ENCODE measurements around the gene CCNL2.

Gene CCNL2

GRCh38 chr1:1361233-1361981, 37.7 kb downstream of the CCNL2 start:
- no peak overlapping the region for H3K27ac ChIP-seq
- no peak for TF ChIP-seq CTCF (conservative IDR thresholded peaks at IDR 0.05)

DNA sequence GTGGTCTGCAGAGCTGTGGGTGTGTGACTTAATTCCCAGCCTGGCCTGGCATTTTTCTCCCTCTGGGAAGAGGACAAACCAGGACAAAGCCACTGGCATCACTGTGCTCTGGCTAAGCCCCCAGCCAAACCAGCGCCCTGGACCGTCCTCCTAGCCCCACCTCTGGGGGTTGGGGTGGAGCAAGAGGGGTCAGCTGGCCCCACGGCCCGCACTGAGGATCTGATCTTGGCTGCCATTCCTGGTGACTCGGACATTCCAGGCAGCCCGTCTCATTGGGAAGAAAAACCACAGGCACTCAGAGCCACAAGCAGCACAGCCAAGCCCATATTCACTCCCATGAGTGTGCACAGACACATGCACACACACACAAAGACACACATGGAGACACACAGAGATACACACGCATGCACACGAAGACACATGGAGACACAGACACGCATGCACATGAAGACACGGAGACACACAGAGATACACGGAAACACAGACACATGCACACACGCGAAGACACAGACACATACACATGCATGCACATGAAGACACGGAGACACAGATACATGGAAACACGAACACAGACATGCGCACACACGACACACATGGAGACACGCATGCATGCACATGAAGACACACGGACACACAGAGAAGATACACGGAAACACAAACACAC, 38.5 kb downstream of the CCNL2 start:
- H3K27ac ChIP-seq = no peak overlapping the region
- TF ChIP-seq CTCF (conservative IDR thresholded peaks at IDR 0.05) = no peak

GRCh38 chr1:1359664-1360468, 39.3 kb downstream of the CCNL2 start:
- no peak overlapping the region for H3K27ac ChIP-seq
- TF ChIP-seq CTCF (conservative IDR thresholded peaks at IDR 0.05) = no peak

DNA sequence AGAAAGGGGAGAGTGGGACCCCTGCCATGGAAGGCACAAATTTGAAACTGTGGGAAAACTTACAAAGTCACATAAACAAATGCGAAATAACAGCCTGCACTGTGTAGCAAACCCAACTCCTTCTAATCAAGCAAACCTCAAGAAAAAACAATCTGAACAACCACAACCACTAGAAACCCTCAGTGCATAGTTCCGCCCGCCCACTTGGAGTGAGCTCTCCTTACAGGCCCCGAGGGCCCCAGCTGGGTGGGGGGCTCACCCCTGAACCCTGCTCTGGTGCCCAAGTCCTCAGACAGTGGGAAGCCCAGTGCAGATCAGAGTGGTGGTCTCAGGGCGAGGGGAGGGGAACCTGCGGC, 39.8 kb downstream of the CCNL2 start:
- H3K27ac ChIP-seq = no peak overlapping the region
- no peak for TF ChIP-seq CTCF (conservative IDR thresholded peaks at IDR 0.05)

- TF ChIP-seq CTCF (conservative IDR thresholded peaks at IDR 0.05) = no peak
- no peak within 1 kb of the TSS for H3K27ac ChIP-seq
Measured at GRCh38 chr1:1358433-1359271, 40.5 kb downstream of the CCNL2 start, which contains the start of gene MXRA8. TSS of gene MXRA8 (minus strand) at chr1:1358555. CDS start at chr1:1358504, 51 bp downstream.

GRCh38 chr1:1357871-1358432, 41.2 kb downstream of the CCNL2 start:
- TF ChIP-seq CTCF (conservative IDR thresholded peaks at IDR 0.05) = no peak
- H3K27ac ChIP-seq = no peak overlapping the region
